CD4-positive, alpha-beta T cell treated with Interleukin-6 at 100 ng/mL for 8 hours (primary cell): ENCODE results near the gene GGT5.
"Not testable (repeated sequence)": the region's sequence is repeated elsewhere in the genome, so short reads cannot be mapped to it uniquely, and the experiment has no call there.

ENCODE experiments used
- DNase-seq: peaks from one replicate; pipeline ENCODE4 v3.0.0-alpha.2; 2020; ENCODE audit warnings: mixed read lengths, low spot score

GGT5 gene

GRCh38 chr22:24263479-24263878, 18.6 kb upstream of the GGT5 start:
- not testable (repeated sequence) for DNase-seq

DNA sequence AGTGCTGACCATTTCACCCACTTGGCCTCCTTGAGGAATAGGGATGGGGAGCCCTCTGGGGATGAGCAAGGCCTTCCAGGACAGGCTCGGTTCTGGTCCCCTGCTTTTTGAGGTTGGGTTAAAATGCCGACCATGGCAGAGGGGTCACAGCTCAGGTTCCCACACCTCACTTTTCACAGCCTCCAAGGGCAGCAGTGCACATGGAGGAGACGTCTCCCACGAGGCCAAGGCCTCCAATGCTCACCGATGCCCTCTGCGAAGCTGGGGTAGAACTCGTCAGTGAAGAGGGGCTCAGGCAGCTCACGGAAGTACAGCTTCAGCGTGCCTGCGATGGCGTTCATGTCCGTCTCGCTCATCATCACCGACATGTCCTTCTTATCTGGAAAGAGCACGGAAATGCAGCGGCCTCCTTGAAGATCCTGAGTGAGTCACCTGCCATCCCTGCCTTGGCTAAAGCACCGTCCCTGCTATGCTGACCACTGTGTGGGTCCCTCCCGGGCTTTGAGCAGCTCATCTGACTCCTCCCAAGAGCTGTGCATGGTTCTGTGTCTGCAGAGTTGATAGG, 17.4 kb upstream of the GGT5 start:
- DNase-seq, result not testable (repeated sequence)

GRCh38 chr22:24259459-24259858, 14.6 kb upstream of the GGT5 start:
- peak; percentile 49 for DNase-seq

GRCh38 chr22:24256736-24257135, 11.9 kb upstream of the GGT5 start:
- DNase-seq, result not testable (repeated sequence)

- DNase-seq, result not testable (repeated sequence)
Measured at GRCh38 chr22:24256136-24256535, 11.3 kb upstream of the GGT5 start.

GRCh38 chr22:24253126-24253525, 8.2 kb upstream of the GGT5 start:
- DNase-seq, result not testable (repeated sequence)

GRCh38 chr22:24251286-24251685, 6.4 kb upstream of the GGT5 start:
- DNase-seq, result not testable (repeated sequence)

GRCh38 chr22:24249413-24249812, 4.5 kb upstream of the GGT5 start:
- DNase-seq, result not testable (repeated sequence)

GRCh38 chr22:24248611-24249010, 3.7 kb upstream of the GGT5 start:
- DNase-seq, result not testable (repeated sequence)

DNA sequence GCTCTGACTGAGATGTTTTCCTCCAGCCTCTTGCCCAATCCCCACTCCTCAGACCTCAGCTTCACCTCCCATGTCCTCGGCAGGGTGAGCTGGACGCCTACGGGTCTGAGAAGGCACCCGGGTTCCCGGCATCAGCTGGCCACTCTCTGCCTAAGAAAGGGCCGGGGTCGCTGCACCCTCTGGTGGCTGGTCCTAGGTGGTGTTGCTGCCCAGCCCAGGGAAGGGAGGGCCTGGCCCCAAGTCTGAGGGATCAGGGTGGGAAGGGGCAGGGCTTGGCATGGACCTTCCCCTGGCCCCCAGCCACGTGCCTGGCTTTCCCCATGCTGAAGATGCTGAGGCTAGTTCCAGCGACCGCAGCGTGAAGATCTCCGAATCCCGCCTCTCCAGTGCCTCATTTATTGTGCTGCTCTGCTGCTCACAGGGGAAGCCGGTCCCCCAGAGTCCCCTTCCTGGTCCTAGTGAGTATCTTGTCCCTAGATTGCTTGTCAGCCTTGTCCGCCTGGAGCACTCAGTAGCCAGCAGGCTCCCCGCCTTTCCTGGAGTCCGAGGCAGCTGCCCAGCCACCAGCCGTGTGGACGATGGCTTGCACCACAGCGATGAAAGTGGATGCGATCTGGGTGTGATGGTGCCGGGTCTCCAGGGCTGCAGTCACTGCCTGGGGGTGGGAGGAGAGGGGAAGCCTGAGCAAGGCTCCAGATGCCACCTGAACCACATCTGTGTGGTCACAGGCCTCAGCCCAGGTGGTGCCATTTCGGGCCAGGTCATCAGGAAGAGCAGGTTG, 2.9 kb upstream of the GGT5 start:
- peak; percentile 26 for DNase-seq

- no peak for DNase-seq
Measured at GRCh38 chr22:24247011-24247507, 2.2 kb upstream of the GGT5 start.

GRCh38 chr22:24245584-24246561, 991 bp upstream of the GGT5 start:
- not testable (repeated sequence) for DNase-seq

DNA sequence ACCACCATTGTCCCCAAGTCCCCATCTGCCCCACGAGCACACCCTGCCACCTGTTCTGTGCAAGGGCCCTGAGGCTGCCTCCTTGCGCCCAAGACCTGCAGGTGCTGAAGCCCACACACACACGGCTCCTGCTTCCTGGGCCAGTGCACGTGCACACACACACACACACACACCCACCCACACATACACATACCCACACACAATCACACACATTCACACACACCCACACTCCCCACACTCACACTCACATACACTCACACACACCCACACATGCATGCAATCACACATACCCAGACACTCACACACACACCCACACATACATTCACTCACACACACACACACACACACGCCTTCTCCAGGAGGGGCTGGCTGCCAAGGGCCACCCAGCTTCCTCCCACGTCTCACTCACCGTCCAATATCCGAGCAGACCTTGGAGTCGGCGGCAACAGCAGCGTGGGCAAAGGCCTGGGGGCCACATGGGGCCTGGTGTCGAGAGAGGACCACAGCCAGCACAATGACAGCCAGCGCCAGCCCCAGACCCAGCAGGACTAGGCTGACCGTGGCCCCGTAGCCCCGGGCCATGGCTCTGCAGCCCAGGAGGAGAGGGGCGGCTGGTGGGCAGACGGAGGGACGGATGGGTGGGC, 616 bp downstream of the GGT5 start:
- no peak for DNase-seq

GRCh38 chr22:24243417-24243816, 1.5 kb downstream of the GGT5 start:
- not testable (repeated sequence) for DNase-seq

DNA sequence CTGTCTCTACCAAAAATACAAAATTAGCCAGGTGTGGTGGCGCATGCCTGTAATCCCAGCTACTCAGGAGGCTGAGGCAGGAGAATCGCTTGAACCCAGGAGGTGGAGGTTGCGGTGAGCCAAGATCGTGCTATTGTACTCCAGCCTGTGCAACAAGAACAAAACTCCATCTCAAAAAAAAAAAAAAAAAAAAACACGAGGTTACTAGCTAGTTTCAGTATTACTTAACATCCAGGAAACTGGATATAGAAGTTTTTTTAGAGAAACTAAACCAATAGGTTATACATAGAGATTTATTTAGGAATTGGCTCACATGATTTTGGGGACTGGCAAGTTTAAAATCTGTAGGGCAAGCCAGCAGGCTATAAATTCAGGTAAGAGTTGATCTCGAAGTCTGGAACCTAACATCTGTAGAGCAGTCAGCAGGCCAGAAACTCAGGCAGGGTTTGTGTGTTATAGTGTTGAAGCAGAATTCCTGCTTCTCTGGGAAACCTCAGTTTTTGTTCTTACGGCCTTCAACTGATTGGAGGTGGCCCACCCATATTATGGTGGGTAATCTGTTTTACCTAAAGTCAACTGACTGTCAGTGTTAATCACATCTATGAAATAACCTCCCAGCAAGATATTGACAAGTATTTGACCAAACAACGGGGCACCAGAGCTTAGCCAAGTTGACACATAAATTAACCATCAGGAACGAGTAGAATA, 3.7 kb downstream of the GGT5 start:
- not testable (repeated sequence) for DNase-seq

- DNase-seq, result no peak
Measured at GRCh38 chr22:24240381-24240780, 4.5 kb downstream of the GGT5 start.

DNA sequence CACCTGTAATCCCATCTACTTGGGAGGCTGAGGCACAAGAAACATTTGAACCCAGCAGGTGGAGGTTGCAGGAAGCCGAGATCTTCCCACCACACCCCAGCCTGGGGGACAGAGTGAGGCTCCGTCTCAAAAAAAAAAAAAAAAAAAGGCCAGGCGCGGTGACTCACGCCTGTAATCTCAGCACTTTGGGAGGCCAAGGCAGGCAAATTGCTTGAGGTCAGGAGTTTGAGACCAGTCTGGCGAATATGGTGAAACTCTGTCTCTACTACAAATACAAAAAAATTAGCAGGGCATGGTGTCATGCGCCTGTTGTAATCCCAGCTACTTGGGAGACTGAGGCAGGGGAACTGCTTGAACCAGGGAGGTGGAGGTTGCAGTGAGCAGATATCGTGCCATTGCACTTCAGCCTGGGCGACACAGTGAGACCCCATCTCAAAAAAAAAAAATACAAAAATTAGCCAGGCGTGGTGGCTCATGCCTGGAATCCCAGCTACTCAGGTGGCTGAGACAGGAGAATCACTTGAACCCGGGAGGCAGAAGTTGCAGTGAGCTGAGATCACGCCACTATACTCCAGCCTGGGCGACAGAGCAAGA, 6.7 kb downstream of the GGT5 start:
- not testable (repeated sequence) for DNase-seq

GRCh38 chr22:24236656-24237055, 8.2 kb downstream of the GGT5 start:
- no peak for DNase-seq

GRCh38 chr22:24235315-24235714, 9.6 kb downstream of the GGT5 start:
- DNase-seq, result no peak

GRCh38 chr22:24233816-24234215, 11.1 kb downstream of the GGT5 start:
- no peak for DNase-seq

DNA sequence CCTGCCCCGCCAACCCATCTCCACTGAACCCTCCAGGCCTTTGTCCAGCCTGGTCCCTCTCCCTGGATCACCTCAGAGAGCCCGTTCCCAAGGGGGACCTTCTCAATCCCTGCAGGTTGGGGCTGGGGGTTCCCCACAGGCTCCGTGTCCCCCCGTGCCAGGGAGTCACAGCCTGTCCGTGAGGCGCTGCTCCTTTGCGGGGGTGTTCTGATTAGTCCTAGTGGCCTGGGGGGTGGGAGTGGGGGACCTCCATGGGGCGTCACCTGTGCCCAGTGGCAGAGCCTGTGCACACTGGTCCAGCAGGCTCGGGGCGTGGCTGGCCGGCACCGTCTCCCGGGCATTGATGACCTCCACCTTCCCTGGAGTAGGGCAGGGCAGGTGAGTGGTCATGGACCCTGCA, 11.6 kb downstream of the GGT5 start:
- DNase-seq, result no peak
